ENCODE results near the gene EIF3K. TPM values are rescaled to one million over a fixed set of nuclear protein-coding genes. Genes with fewer than 3 reads are reported as not detected.
A peak's percentile ranks its signal among the peaks of the same experiment; 100 is the strongest.
"Not testable (repeated sequence)": the region's sequence is repeated elsewhere in the genome, so short reads cannot be mapped to it uniquely, and the experiment has no call there.

The EIF3K gene
- total RNA-seq, 2 donors from 2014 or later, result 219 to 237 TPM

- H3K9me3 Mint-ChIP-seq, result not testable (repeated sequence)
Observed at GRCh38 chr19:38631301-38631700, 12.3 kb downstream of the EIF3K start.

GRCh38 chr19:38631811-38632475, 13.0 kb downstream of the EIF3K start:
- H3K4me3 Mint-ChIP-seq; H3K27me3 Mint-ChIP-seq (ENCODE audit: low read depth); ATAC-seq (replicated peaks in 1 of 2); DNase-seq; H3K27ac Mint-ChIP-seq; H3K9me3 Mint-ChIP-seq: not testable (repeated sequence)
- Mint-ChIP-seq H3K36me3 (ENCODE audit: insufficient read depth in 2 of 2) (peaks cover 15 to 23% of the 10 kb centered on the region in 2 donors), H3K4me1 (ENCODE audit: low read depth) (peaks cover 22% of the 10 kb centered on the region)

More at GRCh38 chr19:38631301-38631700, 12.3 kb downstream of the EIF3K start:
- H3K27me3 Mint-ChIP-seq (ENCODE audit: low read depth); H3K4me3 Mint-ChIP-seq; DNase-seq; ATAC-seq (replicated peaks in 1 of 2): not testable (repeated sequence)
- Mint-ChIP-seq H3K4me1 (ENCODE audit: low read depth) (peaks cover 16% of the 10 kb centered on the region), H3K27ac (peak overlapping the region; percentile 9), H3K36me3 (ENCODE audit: insufficient read depth in 2 of 2) (peaks cover 16 to 21% of the 10 kb centered on the region in 2 donors)

GRCh38 chr19:38632476-38633213, 13.7 kb downstream of the EIF3K start:
- no peak overlapping the region for H3K27ac Mint-ChIP-seq
- H3K27me3 Mint-ChIP-seq (ENCODE audit: low read depth), result no peaks in the 10 kb centered on the region
- no peak overlapping the region for H3K4me3 Mint-ChIP-seq
- no peaks in the 10 kb centered on the region for H3K9me3 Mint-ChIP-seq
- no peak for DNase-seq
- peaks cover 13 to 22% of the 10 kb centered on the region in 2 donors for H3K36me3 Mint-ChIP-seq (ENCODE audit: insufficient read depth in 2 of 2)
- peaks cover 28% of the 10 kb centered on the region for H3K4me1 Mint-ChIP-seq (ENCODE audit: low read depth)
- no peak for ATAC-seq (replicated peaks in 1 of 2)

- H3K27ac Mint-ChIP-seq, result peak overlapping the region; percentile 94
- DNase-seq (peak; percentile 72 to 83), ATAC-seq (replicated peaks in 1 of 2) (no peak)
- H3K27me3 Mint-ChIP-seq (ENCODE audit: low read depth), result no peaks in the 10 kb centered on the region
- H3K36me3 Mint-ChIP-seq (ENCODE audit: insufficient read depth in 2 of 2), result peaks cover 11 to 19% of the 10 kb centered on the region in 2 donors
- peak overlapping the region; percentile 51 to 52 for H3K4me3 Mint-ChIP-seq
- H3K9me3 Mint-ChIP-seq, result no peaks in the 10 kb centered on the region
- peaks cover 28% of the 10 kb centered on the region for H3K4me1 Mint-ChIP-seq (ENCODE audit: low read depth)
Observed at GRCh38 chr19:38634757-38635482, 15.9 kb downstream of the EIF3K start.

GRCh38 chr19:38635483-38636399, 16.8 kb downstream of the EIF3K start:
- no peaks in the 10 kb centered on the region for H3K9me3 Mint-ChIP-seq
- peaks cover 11 to 18% of the 10 kb centered on the region in 2 donors for H3K36me3 Mint-ChIP-seq (ENCODE audit: insufficient read depth in 2 of 2)
- no peaks in the 10 kb centered on the region for H3K27me3 Mint-ChIP-seq (ENCODE audit: low read depth)
- ATAC-seq (replicated peaks in 1 of 2) (no peak), DNase-seq (no peak)
- H3K4me1 Mint-ChIP-seq (ENCODE audit: low read depth), result peaks cover 28% of the 10 kb centered on the region
- peak overlapping the region in 1 of 2 donors; percentile 10 for H3K4me3 Mint-ChIP-seq
- H3K27ac Mint-ChIP-seq, result peak overlapping the region; percentile 16

GRCh38 chr19:38638461-38638860, 19.5 kb downstream of the EIF3K start:
- Mint-ChIP-seq H3K27ac (no peak overlapping the region), H3K4me1 (ENCODE audit: low read depth) (peaks cover 28% of the 10 kb centered on the region), H3K9me3 (no peaks in the 10 kb centered on the region), H3K36me3 (ENCODE audit: insufficient read depth in 2 of 2) (peaks cover 6 to 8% of the 10 kb centered on the region in 2 donors), H3K27me3 (ENCODE audit: low read depth) (no peaks in the 10 kb centered on the region), H3K4me3 (no peak overlapping the region)
- DNase-seq, result no peak
- no peak for ATAC-seq (replicated peaks in 1 of 2)

- Mint-ChIP-seq H3K4me1 (ENCODE audit: low read depth) (peaks cover 24% of the 10 kb centered on the region), H3K4me3 (no peak overlapping the region), H3K27ac (no peak overlapping the region), H3K9me3 (no peaks in the 10 kb centered on the region), H3K36me3 (ENCODE audit: insufficient read depth in 2 of 2) (peaks cover 4 to 5% of the 10 kb centered on the region in 2 donors), H3K27me3 (ENCODE audit: low read depth) (no peaks in the 10 kb centered on the region)
- DNase-seq, result no peak
- no peak for ATAC-seq (replicated peaks in 1 of 2)
Observed at GRCh38 chr19:38639679-38640078, 20.7 kb downstream of the EIF3K start.

- no peaks in the 10 kb centered on the region for H3K9me3 Mint-ChIP-seq
- H3K36me3 Mint-ChIP-seq (ENCODE audit: insufficient read depth in 2 of 2), result peaks cover 1 to 2% of the 10 kb centered on the region in 2 donors
- no peaks in the 10 kb centered on the region for H3K27me3 Mint-ChIP-seq (ENCODE audit: low read depth)
- ATAC-seq (replicated peaks in 1 of 2), result no peak
- no peak overlapping the region for H3K27ac Mint-ChIP-seq
- no peak overlapping the region for H3K4me3 Mint-ChIP-seq
- DNase-seq, result no peak
- H3K4me1 Mint-ChIP-seq (ENCODE audit: low read depth), result peaks cover 20% of the 10 kb centered on the region
Observed at GRCh38 chr19:38640368-38640767, 21.4 kb downstream of the EIF3K start.

- H3K27ac Mint-ChIP-seq, result no peak overlapping the region
- DNase-seq (no peak), ATAC-seq (replicated peaks in 1 of 2) (no peak)
- H3K4me3 Mint-ChIP-seq, result no peak overlapping the region
- H3K4me1 Mint-ChIP-seq (ENCODE audit: low read depth), result peaks cover 3% of the 10 kb centered on the region
- H3K36me3 Mint-ChIP-seq (ENCODE audit: insufficient read depth in 2 of 2), result no peaks in the 10 kb centered on the region
- H3K9me3 Mint-ChIP-seq, result no peaks in the 10 kb centered on the region
- no peaks in the 10 kb centered on the region for H3K27me3 Mint-ChIP-seq (ENCODE audit: low read depth)
Observed at GRCh38 chr19:38642176-38642575, 23.2 kb downstream of the EIF3K start.

GRCh38 chr19:38644719-38645118, 25.7 kb downstream of the EIF3K start:
- Mint-ChIP-seq H3K9me3 (no peaks in the 10 kb centered on the region), H3K36me3 (ENCODE audit: insufficient read depth in 2 of 2) (peaks cover 11% of the 10 kb centered on the region in 2 donors), H3K4me1 (ENCODE audit: low read depth) (peaks cover 17% of the 10 kb centered on the region), H3K27ac (no peak overlapping the region), H3K4me3 (no peak overlapping the region), H3K27me3 (ENCODE audit: low read depth) (peaks cover 7% of the 10 kb centered on the region)
- DNase-seq (no peak), ATAC-seq (replicated peaks in 1 of 2) (no peak)

GRCh38 chr19:38647368-38647965, 28.5 kb downstream of the EIF3K start, which contains the start of gene ACTN4:
Gene ACTN4, plus strand, starts transcription at chr19:38647649. Its CDS starts 97 bp downstream, at chr19:38647746.
- ATAC-seq (replicated peaks in 1 of 2) (peak; percentile 87 to 90), DNase-seq (peak; percentile 100)
- Mint-ChIP-seq H3K27me3 (ENCODE audit: low read depth) (peaks cover 7% of the 10 kb centered on the region), H3K9me3 (no peaks in the 10 kb centered on the region), H3K27ac (peak within 1 kb of the TSS; percentile 85), H3K36me3 (ENCODE audit: insufficient read depth in 2 of 2) (peaks cover 11% of the 10 kb centered on the region in 2 donors), H3K4me3 (peak within 1 kb of the TSS; percentile 87 to 96), H3K4me1 (ENCODE audit: low read depth) (peaks cover 45% of the 10 kb centered on the region)
